Measurements from ENCODE around the gene SPSB1.

SPSB1 gene

GRCh38 chr1:9303916-9304315, 11.2 kb downstream of the SPSB1 start:
- TF ChIP-seq ZFP3 (tag by site-specific recombination; IDR thresholded peaks at IDR 0.05; ENCODE audit: low read depth) (no peak), ZBTB10 (tag by site-specific recombination; IDR thresholded peaks at IDR 0.05) (no peak)
- TF ChIP-seq, protein P1, sequence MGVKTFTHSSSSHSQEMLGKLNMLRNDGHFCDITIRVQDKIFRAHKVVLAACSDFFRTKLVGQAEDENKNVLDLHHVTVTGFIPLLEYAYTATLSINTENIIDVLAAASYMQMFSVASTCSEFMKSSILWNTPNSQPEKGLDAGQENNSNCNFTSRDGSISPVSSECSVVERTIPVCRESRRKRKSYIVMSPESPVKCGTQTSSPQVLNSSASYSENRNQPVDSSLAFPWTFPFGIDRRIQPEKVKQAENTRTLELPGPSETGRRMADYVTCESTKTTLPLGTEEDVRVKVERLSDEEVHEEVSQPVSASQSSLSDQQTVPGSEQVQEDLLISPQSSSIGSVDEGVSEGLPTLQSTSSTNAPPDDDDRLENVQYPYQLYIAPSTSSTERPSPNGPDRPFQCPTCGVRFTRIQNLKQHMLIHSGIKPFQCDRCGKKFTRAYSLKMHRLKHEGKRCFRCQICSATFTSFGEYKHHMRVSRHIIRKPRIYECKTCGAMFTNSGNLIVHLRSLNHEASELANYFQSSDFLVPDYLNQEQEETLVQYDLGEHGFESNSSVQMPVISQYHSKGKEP (tag by site-specific recombination; IDR thresholded peaks at IDR 0.05): no peak
- no peak overlapping the region for H3K27ac ChIP-seq (ENCODE audit: extremely low read depth, low read depth, low read length)
- no peak overlapping the region for H3K4me3 ChIP-seq (ENCODE audit: low read depth, low read length)
- no peaks in the 10 kb centered on the region for H3K36me3 ChIP-seq (ENCODE audit: control insufficient read depth in 2 of 2, insufficient read depth in 1 of 2, low read length in 2 of 2)
- ChIA-PET POLR2A (no interaction called here), CTCF (interaction anchor here (0.5 kb wide), 1 partner anchor 9 kb away, joined by 3 read pairs; no protein-coding TSS in a partner anchor)
- no peaks in the 10 kb centered on the region for H3K9me3 ChIP-seq (ENCODE audit: control insufficient read depth, insufficient read depth, low read depth, low read length)
- H3K4me1 ChIP-seq (ENCODE audit: control insufficient read depth, insufficient read depth, low read length): peaks cover 7% of the 10 kb centered on the region; the same call in 1 of the 2 replicates

DNA sequence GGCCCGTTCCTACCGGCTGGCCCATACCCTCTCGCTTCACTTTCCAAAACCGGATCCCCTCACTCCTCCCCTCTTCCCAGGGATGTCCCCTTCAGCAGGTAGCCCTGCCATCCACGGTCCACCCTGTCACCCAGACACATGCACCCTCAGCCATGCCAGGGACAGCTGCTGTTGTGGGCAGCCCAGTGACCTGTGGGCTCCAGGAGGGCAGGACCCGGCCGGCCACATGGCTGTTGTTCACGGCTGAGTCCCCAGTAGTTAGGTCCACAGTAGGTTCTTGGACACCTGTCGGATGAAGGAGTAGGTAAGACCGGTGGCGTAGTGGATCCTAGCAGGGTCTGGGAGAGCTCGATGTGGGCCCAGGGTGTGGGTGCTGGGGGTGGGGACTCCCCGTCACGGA, 12.5 kb downstream of the SPSB1 start:
- Histone ChIP-seq H3K9me3 (ENCODE audit: control insufficient read depth, insufficient read depth, low read depth, low read length) (no peaks in the 10 kb centered on the region), H3K27ac (ENCODE audit: extremely low read depth, low read depth, low read length) (no peak overlapping the region), H3K4me3 (ENCODE audit: low read depth, low read length) (no peak overlapping the region), H3K4me1 (ENCODE audit: control insufficient read depth, insufficient read depth, low read length) (peaks cover 7% of the 10 kb centered on the region; the same call in 1 of the 2 replicates), H3K36me3 (ENCODE audit: control insufficient read depth in 2 of 2, insufficient read depth in 1 of 2, low read length in 2 of 2) (no peaks in the 10 kb centered on the region)
- ChIA-PET POLR2A (no interaction called here), CTCF (interaction anchor here (1.7 kb wide), 1 partner anchor 15 kb away, joined by 5 read pairs; no protein-coding TSS in a partner anchor)
- no peak for TF ChIP-seq ZNF521 (tag by site-specific recombination; IDR thresholded peaks at IDR 0.05)
- no peak for TF ChIP-seq YY1 (tag by site-specific recombination; IDR thresholded peaks at IDR 0.05)
- no peak for TF ChIP-seq ZIC2 (tag by site-specific recombination; IDR thresholded peaks at IDR 0.05)
- no peak for TF ChIP-seq ZNF785 (tag by site-specific recombination; IDR thresholded peaks at IDR 0.05)
- TF ChIP-seq ZNF792 (tag by site-specific recombination; IDR thresholded peaks at IDR 0.05): no peak
- TF ChIP-seq TCF7L2 (IDR thresholded peaks at IDR 0.05; ENCODE audit: borderline replicate concordance, low read depth, low read length): no peak
- TF ChIP-seq TRIM28 (IDR thresholded peaks at IDR 0.05; ENCODE audit: borderline replicate concordance, low read length): no peak
- no peak for TF ChIP-seq ZNF311 (tag by site-specific recombination; IDR thresholded peaks at IDR 0.05; ENCODE audit: borderline replicate concordance)
- no peak for TF ChIP-seq ZBTB26 (tag by site-specific recombination; optimal IDR thresholded peaks at IDR 0.05)
- no peak for TF ChIP-seq ZNF169 (tag by site-specific recombination; IDR thresholded peaks at IDR 0.05)
- no peak for TF ChIP-seq ZNF433 (tag by site-specific recombination; IDR thresholded peaks at IDR 0.05; ENCODE audit: low read depth)
- no peak for TF ChIP-seq ZNF239 (tag by site-specific recombination; IDR thresholded peaks at IDR 0.05)
- TF ChIP-seq ZBTB8A (tag by site-specific recombination; IDR thresholded peaks at IDR 0.05): no peak
- no peak for TF ChIP-seq ZFP37 (tag by site-specific recombination; IDR thresholded peaks at IDR 0.05)
- TF ChIP-seq ZNF10 (tag by site-specific recombination; IDR thresholded peaks at IDR 0.05): no peak
- TF ChIP-seq ZSCAN16 (tag by site-specific recombination; IDR thresholded peaks at IDR 0.05): no peak
- TF ChIP-seq, protein P2, sequence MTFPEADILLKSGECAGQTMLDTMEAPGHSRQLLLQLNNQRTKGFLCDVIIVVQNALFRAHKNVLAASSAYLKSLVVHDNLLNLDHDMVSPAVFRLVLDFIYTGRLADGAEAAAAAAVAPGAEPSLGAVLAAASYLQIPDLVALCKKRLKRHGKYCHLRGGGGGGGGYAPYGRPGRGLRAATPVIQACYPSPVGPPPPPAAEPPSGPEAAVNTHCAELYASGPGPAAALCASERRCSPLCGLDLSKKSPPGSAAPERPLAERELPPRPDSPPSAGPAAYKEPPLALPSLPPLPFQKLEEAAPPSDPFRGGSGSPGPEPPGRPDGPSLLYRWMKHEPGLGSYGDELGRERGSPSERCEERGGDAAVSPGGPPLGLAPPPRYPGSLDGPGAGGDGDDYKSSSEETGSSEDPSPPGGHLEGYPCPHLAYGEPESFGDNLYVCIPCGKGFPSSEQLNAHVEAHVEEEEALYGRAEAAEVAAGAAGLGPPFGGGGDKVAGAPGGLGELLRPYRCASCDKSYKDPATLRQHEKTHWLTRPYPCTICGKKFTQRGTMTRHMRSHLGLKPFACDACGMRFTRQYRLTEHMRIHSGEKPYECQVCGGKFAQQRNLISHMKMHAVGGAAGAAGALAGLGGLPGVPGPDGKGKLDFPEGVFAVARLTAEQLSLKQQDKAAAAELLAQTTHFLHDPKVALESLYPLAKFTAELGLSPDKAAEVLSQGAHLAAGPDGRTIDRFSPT (tag by site-specific recombination; IDR thresholded peaks at IDR 0.05): no peak
